Progenitor cell of endocrine pancreas (in vitro differentiated cells): Measurements from ENCODE around the gene TMED9. TPM values are rescaled to one million over a fixed set of nuclear protein-coding genes. Genes with fewer than 3 reads are reported as not detected.

Experiments
- DNase-seq: peaks from one replicate; pipeline ENCODE4 v3.0.0; 2021; ENCODE audit warnings: low spot score; ENCODE audit not compliant: unreplicated experiment
- H3K27ac Mint-ChIP-seq: 2 replicates; pipeline ENCODE4 v1.8.0; 2021; ENCODE audit warnings: mild to moderate bottlenecking, moderate library complexity, mixed read lengths
- H3K27me3 Mint-ChIP-seq: 2 replicates; pipeline ENCODE4 v1.8.0; 2021; ENCODE audit warnings: mixed read lengths
- H3K36me3 Mint-ChIP-seq: 2 replicates; pipeline ENCODE4 v1.8.0; 2022; ENCODE audit warnings: mixed read lengths; ENCODE audit not compliant: insufficient read depth
- H3K4me1 Mint-ChIP-seq: 2 replicates; pipeline ENCODE4 v1.8.0; 2021; ENCODE audit warnings: low read depth, mixed read lengths
- H3K4me3 Mint-ChIP-seq: 2 replicates; pipeline ENCODE4 v1.8.0; 2021; ENCODE audit warnings: low read depth, mild to moderate bottlenecking, moderate library complexity, mixed read lengths
- H3K9me3 Mint-ChIP-seq: 2 replicates; pipeline ENCODE4 v1.8.0; 2021; ENCODE audit warnings: low read depth, mixed read lengths
- CTCF ChIP-seq: fragments of 200-600 bp; sonication (generic); IDR thresholded peaks from one replicate; pipeline ENCODE4 v1.5.0; 2021; ENCODE audit warnings: antibody characterized with exemption, mild to moderate bottlenecking; ENCODE audit not compliant: unreplicated experiment
- long read RNA-seq: library from polyadenylated mRNA; unstranded; transcript quantifications from one replicate; pipeline ENCODE4 v2.0.0, GENCODE V29; 2020
- total RNA-seq: library from RNA; stranded (reverse); gene quantifications from 2 replicates; pipeline ENCODE4 v1.2.1, GENCODE V29; 2021

The TMED9 gene
- total RNA-seq: 161 and 170 TPM in 2 replicates
- long read RNA-seq, transcript TMED9-201 (5 exons, 1,473 nt): major isoform, 94 of 95 reads
- long read RNA-seq, partial matches to known transcripts: 0 of 95 reads
- long read RNA-seq, other reads (novel, unspliced or antisense): 0 of 95 reads

- Mint-ChIP-seq H3K36me3 (peaks cover 10% of the 10 kb centered on the region), H3K27me3 (peaks cover 3% of the 10 kb centered on the region), H3K27ac (peak within 1 kb of the TSS; percentile 96), H3K4me3 (peak within 1 kb of the TSS; percentile 96), H3K4me1 (peaks cover 33% of the 10 kb centered on the region), H3K9me3 (no peaks in the 10 kb centered on the region)
- DNase-seq: peak; percentile 77
- TF ChIP-seq CTCF: no peak
Measured at GRCh38 chr5:177592010-177592834, at the start of gene TMED9. TMED9 (plus strand) TSS chr5:177592203; CDS start chr5:177592215, 12 bp downstream.

GRCh38 chr5:177542816-177543465 lies 49.1 kb upstream of the TMED9 start:
- peaks cover 14% of the 10 kb centered on the region for H3K4me1 Mint-ChIP-seq
- H3K27ac Mint-ChIP-seq: peak overlapping the region; percentile 26
- H3K36me3 Mint-ChIP-seq: peaks cover 7% of the 10 kb centered on the region
- DNase-seq: no peak
- H3K27me3 Mint-ChIP-seq: no peaks in the 10 kb centered on the region
- TF ChIP-seq CTCF: no peak
- no peak overlapping the region for H3K4me3 Mint-ChIP-seq
- no peaks in the 10 kb centered on the region for H3K9me3 Mint-ChIP-seq

GRCh38 chr5:177545487-177546257 lies 46.3 kb upstream of the TMED9 start:
- DNase-seq: no peak
- Mint-ChIP-seq H3K4me3 (no peak overlapping the region), H3K9me3 (no peaks in the 10 kb centered on the region), H3K27ac (peak overlapping the region; percentile 73), H3K36me3 (peaks cover 3% of the 10 kb centered on the region), H3K4me1 (peaks cover 24% of the 10 kb centered on the region), H3K27me3 (no peaks in the 10 kb centered on the region)
- no peak for TF ChIP-seq CTCF

- no peaks in the 10 kb centered on the region for H3K27me3 Mint-ChIP-seq
- peaks cover 24% of the 10 kb centered on the region for H3K4me1 Mint-ChIP-seq
- H3K4me3 Mint-ChIP-seq: no peak overlapping the region
- peaks cover 3% of the 10 kb centered on the region for H3K36me3 Mint-ChIP-seq
- no peak for DNase-seq
- H3K27ac Mint-ChIP-seq: no peak overlapping the region
- no peak for TF ChIP-seq CTCF
- no peaks in the 10 kb centered on the region for H3K9me3 Mint-ChIP-seq
Measured at GRCh38 chr5:177546258-177546741, 45.7 kb upstream of the TMED9 start.

GRCh38 chr5:177547736-177548135 lies 44.3 kb upstream of the TMED9 start:
- Mint-ChIP-seq H3K36me3 (peaks cover 4% of the 10 kb centered on the region), H3K4me1 (peaks cover 31% of the 10 kb centered on the region), H3K9me3 (no peaks in the 10 kb centered on the region), H3K27ac (peak overlapping the region; percentile 4), H3K4me3 (no peak overlapping the region), H3K27me3 (no peaks in the 10 kb centered on the region)
- no peak for TF ChIP-seq CTCF
- DNase-seq: no peak
